ENCODE measurements around the gene TCEA3. TPM values are rescaled to one million over a fixed set of nuclear protein-coding genes. Genes with fewer than 3 reads are reported as not detected.

Gene TCEA3
- total RNA-seq, 1 donor from 2014 or later: 5.5 TPM

DNA sequence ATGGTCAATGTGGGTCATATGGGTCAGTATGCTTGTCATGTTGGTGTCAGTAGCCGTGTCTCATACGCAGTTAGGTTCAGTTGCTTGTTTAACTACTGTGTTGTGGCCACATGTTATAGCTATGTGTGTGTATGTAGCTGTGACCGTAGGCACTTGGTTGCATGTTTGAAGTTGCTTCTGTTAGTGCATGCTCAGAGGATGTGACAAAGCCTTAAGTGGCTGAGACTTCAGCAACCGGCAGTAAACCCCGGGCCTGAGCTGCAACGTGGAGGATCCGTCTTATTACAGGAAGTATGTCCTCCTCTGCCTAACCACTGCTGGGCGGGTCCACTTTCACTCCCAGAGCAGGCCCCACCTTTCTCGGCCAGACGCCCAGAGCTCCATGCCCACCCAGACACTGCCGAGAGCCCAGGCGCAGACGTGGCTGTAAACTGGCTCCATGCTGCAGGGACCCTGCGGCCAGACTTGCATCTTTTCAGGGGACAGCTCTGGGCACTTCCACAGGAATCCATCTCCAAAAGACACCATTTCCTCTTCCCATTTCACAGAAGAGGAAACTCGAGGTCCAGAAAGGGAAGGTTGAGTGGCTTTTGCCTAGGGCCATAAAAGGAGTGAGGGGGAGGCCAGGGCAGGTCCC lies 2.2 kb downstream of the TCEA3 start:
- intact Hi-C loops (cut with micrococcal nuclease): loop anchor here (2.0 to 10.0 kb wide), 3 partner anchors 54 to 102 kb away; partner anchors contain the start of genes HNRNPR and ZNF436

- intact Hi-C loops (cut with micrococcal nuclease): loop anchor here (2.0 to 10.0 kb wide), 3 partner anchors 53 to 103 kb away; partner anchors contain the start of genes HNRNPR and ZNF436
Measured at GRCh38 chr1:23421753-23422240, 2.8 kb downstream of the TCEA3 start.

GRCh38 chr1:23421343-23421742 lies 3.2 kb downstream of the TCEA3 start:
- intact Hi-C loops (cut with micrococcal nuclease): loop anchor here (5.0 to 10.0 kb wide), 2 partner anchors 79 to 103 kb away; partner anchors contain the start of gene HNRNPR

DNA sequence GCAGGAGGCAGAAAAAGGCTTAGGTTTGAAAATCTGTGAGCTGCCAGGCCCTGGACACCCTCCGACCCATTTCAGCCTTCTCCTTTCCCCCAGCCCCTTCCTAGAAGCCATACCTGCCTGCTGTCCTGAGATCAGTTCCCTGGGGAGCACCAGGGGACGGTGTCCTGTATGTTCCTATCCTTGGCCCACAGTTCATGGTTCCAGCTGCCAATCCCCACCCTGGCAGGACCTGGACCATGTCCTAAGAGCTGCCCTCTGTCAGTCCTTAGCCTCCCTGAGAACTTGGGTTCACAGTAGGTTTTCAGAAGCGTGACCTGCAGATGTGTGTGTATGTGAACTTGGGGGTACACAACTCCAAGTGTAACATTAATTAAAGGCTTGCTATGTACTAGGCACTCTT lies 3.8 kb downstream of the TCEA3 start:
- intact Hi-C loops (cut with micrococcal nuclease): loop anchor here (5.0 to 10.0 kb wide), 2 partner anchors 78 to 104 kb away; partner anchors contain the start of gene HNRNPR

DNA sequence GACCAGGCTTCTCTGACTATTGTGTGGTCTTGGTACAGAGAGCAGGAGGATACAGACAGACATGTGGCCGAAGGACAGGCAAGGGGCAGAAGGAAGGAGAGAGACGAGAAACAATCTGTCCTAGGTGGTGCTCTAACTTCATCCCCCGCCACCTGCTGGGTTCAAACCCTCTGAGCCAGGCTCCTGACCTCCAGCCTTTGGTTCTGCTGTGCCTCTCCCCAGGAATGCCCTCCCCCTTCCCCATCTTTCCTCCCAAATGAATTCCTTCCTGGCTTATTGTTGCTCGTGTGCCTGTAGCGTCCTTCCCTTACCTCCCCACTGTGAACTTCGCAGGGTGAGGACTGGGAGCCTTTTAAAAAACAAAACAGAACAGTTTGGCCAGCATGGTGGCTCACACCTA lies 5.4 kb downstream of the TCEA3 start:
- intact Hi-C loops (cut with micrococcal nuclease): no loop called here

GRCh38 chr1:23417570-23417969 lies 7.0 kb downstream of the TCEA3 start:
- intact Hi-C loops (cut with micrococcal nuclease): no loop called here

- intact Hi-C loops (cut with micrococcal nuclease): no loop called here
Measured at GRCh38 chr1:23416964-23417363, 7.6 kb downstream of the TCEA3 start.

DNA sequence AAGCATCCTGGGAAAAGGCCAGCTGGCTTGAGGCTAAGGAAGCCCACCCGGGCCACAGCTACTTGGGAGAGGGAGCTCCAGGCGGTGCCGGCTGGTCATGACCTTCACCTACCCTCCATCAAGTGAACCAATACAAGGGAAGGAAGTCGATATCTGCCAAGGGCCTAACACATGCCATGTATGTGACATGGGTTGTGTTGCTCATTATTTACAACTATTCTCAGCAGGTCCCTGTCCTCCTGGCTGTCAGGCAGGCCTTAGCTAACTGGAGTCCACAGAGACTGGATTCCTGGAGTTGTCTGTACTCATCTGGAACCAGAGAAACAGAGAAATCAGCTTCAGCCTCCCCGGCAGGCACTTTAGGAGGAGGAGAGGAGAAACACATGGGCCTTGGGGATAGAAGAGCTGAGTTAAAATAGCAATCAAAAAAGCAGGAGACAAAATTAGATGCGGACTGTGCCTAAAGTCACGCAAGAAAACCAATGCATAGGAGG lies 15.7 kb downstream of the TCEA3 start:
- intact Hi-C loops (cut with micrococcal nuclease): no loop called here

DNA sequence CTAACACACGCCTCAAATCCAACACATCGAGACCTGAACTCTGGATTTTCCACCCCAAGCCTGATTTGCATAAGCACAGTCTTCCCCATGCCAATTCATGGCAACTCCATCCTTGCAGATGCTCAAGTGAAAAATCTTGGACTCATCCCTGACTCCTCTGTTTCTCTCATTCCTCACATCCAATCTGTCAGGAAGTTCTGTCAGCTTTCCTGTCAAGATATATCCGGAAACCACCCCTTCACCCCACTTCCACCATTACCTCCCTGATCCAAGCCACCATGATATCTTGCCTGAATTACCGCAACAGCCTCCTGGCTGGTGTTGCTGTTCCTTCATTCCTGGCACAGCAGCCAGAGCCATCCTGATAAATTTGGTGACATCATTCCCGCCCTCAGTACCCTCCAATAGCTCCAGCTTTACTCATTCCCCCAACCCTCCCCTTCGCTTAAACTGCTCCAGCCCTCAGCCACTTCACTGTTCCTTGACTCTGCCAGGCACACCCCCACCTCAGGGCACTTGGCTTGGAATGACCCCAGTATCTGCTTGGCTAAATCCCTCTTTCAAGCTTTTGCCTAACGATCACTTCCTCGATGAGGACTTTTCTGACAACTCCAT lies 17.4 kb downstream of the TCEA3 start:
- intact Hi-C loops (cut with micrococcal nuclease): no loop called here

DNA sequence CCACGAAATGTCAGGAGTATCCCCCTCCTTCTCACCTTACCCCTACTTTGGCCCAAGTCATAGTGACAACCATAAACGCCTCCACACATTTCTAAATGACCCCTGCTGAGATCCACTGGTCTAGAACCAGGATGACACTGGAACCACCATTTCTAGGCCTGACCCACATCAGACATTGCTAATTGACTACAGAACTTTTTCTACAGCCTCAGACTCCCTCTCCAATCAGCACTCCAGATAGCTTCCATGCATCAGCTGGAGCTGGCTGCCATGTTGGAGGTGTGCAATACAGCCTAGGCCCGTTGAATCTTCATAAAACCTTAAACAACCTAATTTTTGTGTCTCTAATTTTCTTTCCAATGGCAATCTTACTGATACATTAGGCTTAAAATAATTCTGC lies 18.6 kb downstream of the TCEA3 start:
- intact Hi-C loops (cut with micrococcal nuclease): no loop called here

GRCh38 chr1:23403735-23404486 lies 20.6 kb downstream of the TCEA3 start:
- intact Hi-C loops (cut with micrococcal nuclease): loop anchor here (1.0 to 5.0 kb wide), 6 partner anchors 36 to 428 kb away; partner anchors contain the start of gene HNRNPR

- intact Hi-C loops (cut with micrococcal nuclease): loop anchor here (5.0 kb wide), 3 partner anchors 86 to 301 kb away; no protein-coding TSS in a partner anchor
Measured at GRCh38 chr1:23403355-23403734, 21.2 kb downstream of the TCEA3 start.

- intact Hi-C loops (cut with micrococcal nuclease): loop anchor here (5.0 kb wide), 3 partner anchors 86 to 301 kb away; no protein-coding TSS in a partner anchor
Measured at GRCh38 chr1:23403038-23403336, 21.6 kb downstream of the TCEA3 start.

GRCh38 chr1:23402286-23403037 lies 22.1 kb downstream of the TCEA3 start:
- intact Hi-C loops (cut with micrococcal nuclease): loop anchor here (5.0 kb wide), 3 partner anchors 85 to 300 kb away; no protein-coding TSS in a partner anchor

DNA sequence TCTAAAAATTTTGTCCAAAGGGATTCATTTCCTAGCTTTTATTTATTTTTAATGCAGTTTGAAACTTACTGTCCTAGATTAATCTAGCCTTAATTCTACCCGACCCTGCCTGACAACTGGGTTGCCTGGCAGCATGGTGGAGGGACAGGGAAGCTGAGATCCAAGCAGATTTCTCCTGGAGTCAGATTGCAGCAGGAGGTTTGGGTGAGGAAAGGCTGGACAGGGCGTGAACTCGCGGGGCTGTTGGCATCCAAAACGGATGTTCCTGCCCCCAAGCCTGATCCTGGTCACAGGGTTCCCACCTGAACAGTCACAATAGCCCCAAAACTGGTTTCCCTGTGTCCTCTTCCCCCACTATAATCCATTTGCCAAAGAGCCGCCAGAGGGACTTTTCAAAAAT lies 23.2 kb downstream of the TCEA3 start:
- intact Hi-C loops (cut with micrococcal nuclease): loop anchor here (5.0 kb wide), 3 partner anchors 84 to 299 kb away; no protein-coding TSS in a partner anchor

DNA sequence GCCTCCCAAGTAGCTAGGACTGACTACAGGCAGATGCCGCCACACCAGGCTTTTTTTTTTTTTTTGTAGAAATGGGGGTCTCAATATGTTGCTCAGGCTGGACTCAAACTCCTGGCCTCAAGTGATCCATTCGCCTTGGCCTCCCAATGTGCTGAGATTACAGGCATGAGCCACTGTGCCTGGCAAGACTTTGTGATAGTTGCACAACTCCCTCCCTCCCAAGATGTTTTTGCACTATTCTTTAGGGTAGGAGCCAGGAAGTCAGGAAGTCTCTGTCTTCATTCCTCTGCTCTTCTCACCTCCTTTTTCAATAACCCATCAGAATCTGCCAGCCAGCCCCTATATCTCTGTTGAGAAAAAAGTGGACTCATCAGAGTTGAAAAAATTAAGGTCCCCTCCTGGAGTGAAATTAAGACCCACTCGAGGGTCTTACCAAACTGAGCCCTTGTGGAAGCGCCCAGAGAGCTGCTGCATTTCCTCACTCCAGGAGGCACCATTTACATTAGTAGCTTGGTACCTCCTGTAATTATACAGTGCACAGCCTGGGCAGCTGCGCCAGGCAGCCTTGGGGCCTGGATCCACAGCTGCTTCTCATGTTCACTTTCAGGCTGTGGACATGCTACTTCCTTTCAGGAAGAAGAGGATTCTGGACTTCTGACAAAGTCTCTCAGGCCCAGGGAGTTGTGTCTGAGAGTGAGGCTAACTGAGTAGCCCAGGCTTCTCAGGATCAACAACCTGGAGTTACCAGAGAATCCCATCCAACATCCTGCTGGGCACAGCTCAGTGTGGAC lies 24.0 kb downstream of the TCEA3 start:
- intact Hi-C loops (cut with micrococcal nuclease): loop anchor here (5.0 kb wide), 3 partner anchors 83 to 298 kb away; no protein-coding TSS in a partner anchor

GRCh38 chr1:23399229-23399628 lies 25.3 kb downstream of the TCEA3 start:
- intact Hi-C loops (cut with micrococcal nuclease): no loop called here

GRCh38 chr1:23397908-23398307 lies 26.6 kb downstream of the TCEA3 start:
- intact Hi-C loops (cut with micrococcal nuclease): no loop called here

DNA sequence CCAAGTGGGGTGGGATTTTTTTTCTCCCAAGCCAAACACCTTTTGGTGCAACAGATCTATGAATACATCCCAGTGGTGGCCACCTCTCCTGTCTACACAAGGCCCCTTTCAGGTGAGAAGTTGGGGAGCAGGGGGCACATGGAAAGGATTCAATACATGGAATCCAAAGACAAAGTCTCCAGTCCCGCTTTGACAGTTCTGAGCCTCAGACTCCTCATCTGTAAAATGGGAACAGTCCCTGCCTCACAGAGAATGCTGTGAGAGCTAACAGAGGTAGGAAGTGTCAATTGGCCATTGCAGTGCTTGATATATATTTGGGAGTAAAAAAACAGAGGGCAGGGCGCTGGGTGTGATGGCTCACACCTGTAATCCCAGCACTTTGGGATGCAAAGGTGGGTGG lies 28.2 kb downstream of the TCEA3 start:
- intact Hi-C loops (cut with micrococcal nuclease): no loop called here

GRCh38 chr1:23395849-23396248 lies 28.7 kb downstream of the TCEA3 start:
- intact Hi-C loops (cut with micrococcal nuclease): no loop called here
